GM19455 (cell line): ENCODE results near the gene OR2V1.
"Not testable (repeated sequence)": the region's sequence is repeated elsewhere in the genome, so short reads cannot be mapped to it uniquely, and the experiment has no call there.

Source experiments
- ATAC-seq: cut with Tn5 transposase; IDR thresholded peaks from one replicate; pipeline ENCODE4 v1.9.1; 2021; ENCODE audit not compliant: unreplicated experiment

OR2V1 gene

GRCh38 chr5:181160755-181161533, 30.0 kb upstream of the OR2V1 start:
- ATAC-seq: not testable (repeated sequence)

- ATAC-seq: peak; percentile 48
These were observed 29.3 kb upstream of the OR2V1 start for GRCh38 chr5:181160152-181160754.

- peak; percentile 54 for ATAC-seq
These were observed 28.6 kb upstream of the OR2V1 start for GRCh38 chr5:181159286-181160151.

GRCh38 chr5:181158869-181159268, 27.9 kb upstream of the OR2V1 start:
- no peak for ATAC-seq

GRCh38 chr5:181156758-181157157, 25.8 kb upstream of the OR2V1 start:
- no peak for ATAC-seq

GRCh38 chr5:181153814-181154213, 22.8 kb upstream of the OR2V1 start:
- no peak for ATAC-seq

- ATAC-seq: no peak
These were observed 21.4 kb upstream of the OR2V1 start for GRCh38 chr5:181152406-181152805.

- ATAC-seq: no peak
These were observed 20.2 kb upstream of the OR2V1 start for GRCh38 chr5:181151146-181151545.

GRCh38 chr5:181149806-181150733, 19.1 kb upstream of the OR2V1 start:
- ATAC-seq: no peak

- no peak for ATAC-seq
These were observed 18.4 kb upstream of the OR2V1 start for GRCh38 chr5:181149355-181149754.

- not testable (repeated sequence) for ATAC-seq
These were observed 16.1 kb upstream of the OR2V1 start, which contains the start of gene OR2V2 for GRCh38 chr5:181146927-181147636. Gene OR2V2 (plus strand): TSS chr5:181147586. CDS start chr5:181154943, 7,357 bp downstream.

- no peak for ATAC-seq
These were observed 14.2 kb upstream of the OR2V1 start for GRCh38 chr5:181145133-181145532.

GRCh38 chr5:181142054-181142453, 11.1 kb upstream of the OR2V1 start:
- ATAC-seq: no peak

- ATAC-seq: no peak
These were observed 9.8 kb upstream of the OR2V1 start for GRCh38 chr5:181140766-181141165.

- no peak for ATAC-seq
These were observed 7.3 kb upstream of the OR2V1 start for GRCh38 chr5:181138258-181138657.

GRCh38 chr5:181136361-181136955, 5.5 kb upstream of the OR2V1 start:
- ATAC-seq: no peak

GRCh38 chr5:181134259-181134658, 3.3 kb upstream of the OR2V1 start:
- no peak for ATAC-seq

- ATAC-seq: no peak
These were observed 2.8 kb upstream of the OR2V1 start for GRCh38 chr5:181133610-181134231.

GRCh38 chr5:181133083-181133482, 2.1 kb upstream of the OR2V1 start:
- ATAC-seq: no peak
